Ovary (tissue), 9 donors: ENCODE data around the gene COX10. TPM values are rescaled to one million over a fixed set of nuclear protein-coding genes. Genes with fewer than 3 reads are reported as not detected.

Source experiments
- DNase-seq, 5 donors: peaks; one replicate each; pipeline ENCODE4 v3.0.0-alpha.2; 2019 to 2020
- H3K27ac ChIP-seq, 2 donors: fragments of 200-600 bp; one replicate each; pipeline versions ENCODE4 v1.5.1 to v1.8.0; 2019 to 2022
- H3K27me3 ChIP-seq: fragments of 200-600 bp; one replicate; pipeline ENCODE4 v1.8.0; 2022
- H3K36me3 ChIP-seq: fragments of 200-600 bp; sonication (generic); one replicate; pipeline ENCODE4 v1.5.1; 2019
- H3K4me1 ChIP-seq: one replicate; pipeline ENCODE4 v1.8.1; 2013; ENCODE audit warnings: mild to moderate bottlenecking, moderate library complexity; ENCODE audit not compliant: insufficient read depth
- H3K4me3 ChIP-seq: fragments of 200-600 bp; sonication (generic); one replicate; pipeline ENCODE4 v1.5.1; 2017
- H3K9me3 ChIP-seq, 2 donors: fragments of 200-600 bp in 1 of 2; sonication (generic) in 1 of 2; one replicate each; pipeline versions ENCODE4 v1.5.1 to v1.8.1; 2013 to 2019; ENCODE audit warnings: mild to moderate bottlenecking in 1 of 2, moderate library complexity in 1 of 2
- EP300 ChIP-seq: sonication (generic); formaldehyde crosslinking; IDR thresholded peaks from one replicate; pipeline ENCODE4 v1.6.1; 2017; ENCODE audit warnings: antibody characterized with exemption
- POLR2A ChIP-seq: fragments of 450-650 bp; IDR thresholded peaks from one replicate; pipeline ENCODE4 v1.6.1; 2017; ENCODE audit warnings: antibody characterized with exemption, mild to moderate bottlenecking, moderate library complexity
- WGBS, 3 donors: extraction: QIAGEN DNeasy Blood & Tissue Kit in 1 of 3; methylation state at CpG; one replicate each; pipeline versions ENCODE4 v1.1.5 to v1.1.7; 2013 to 2017; 5-methylcytosine and 5-hydroxymethylcytosine counted together
- intact Hi-C, 4 donors: fragments of 100-400 bp; cut with DNase I; formaldehyde crosslinking; loops; one replicate each; pipeline versions ENCODE4 v1.11.0 to v1.15.1; 2022 to 2023
- polyA plus RNA-seq, 2 donors: library from polyadenylated mRNA; stranded (reverse); fragments of 200-250 nt in 1 of 2; fragments of 350-450 nt in 1 of 2; fragmentation: Illumina TruSeq in 1 of 2; extraction: RNeasy Lipid Tissue Mini Kit (QIAGEN cat#74804) in 1 of 2; gene quantifications; one replicate each; pipeline ENCODE4 v1.2.3, GENCODE V29; 2013 to 2014
- total RNA-seq, 7 donors: library from RNA; depleted of rRNA in 2 of 7; stranded (reverse); fragments of >200 nt in 2 of 7; fragmentation: NEBNext Ultra II Directional in 3 of 7; extraction: Animal tissue kit (Norgen Biotek cat#: 25700) in 3 of 7; gene quantifications; one replicate each; pipeline versions ENCODE4 v1.1.0 to v1.2.4, GENCODE V29; 2016 to 2023
- TF ChIP-seq, protein P1 (sequence below), 3 donors: fragments of 450-650 bp in 2 of 3; fragments of 200-600 bp in 1 of 3; IDR thresholded peaks; one replicate each; pipeline versions ENCODE4 v1.5.1 to v1.8.0; 2016 to 2022; ENCODE audit warnings: antibody characterized with exemption in 3 of 3, mild to moderate bottlenecking in 1 of 3
- donor health status: DM: no; HTN: no; CAD: no; lungs with moderate emphysema.
- donor health status: DM: no; HTN: no; CAD: no.
- donor health status: Bipolar disorder and iron deficiency.
- donor health status: DM: yes; HTN: yes; CAD: no.
- donor health status: DM: no; HTN: no; CAD: no.
- donor health status: DM: yes; HTN: yes; CAD: no.

COX10 gene
- total and polyA plus RNA-seq, 9 donors: 5.1 to 15.3 (median 11.7) TPM

GRCh38 chr17:14094676-14095601 is 25.6 kb downstream of the COX10 start:
- no peaks in the 10 kb centered on the region for H3K36me3 ChIP-seq
- no peaks in the 10 kb centered on the region for H3K9me3 ChIP-seq
- no peak overlapping the region for H3K4me3 ChIP-seq
- H3K27ac ChIP-seq: no peak overlapping the region
- 81 to 88% (median 84%) methylated on average over 7 of the region's 7 CpGs for WGBS, 3 donors
- no peaks in the 10 kb centered on the region for H3K4me1 ChIP-seq
- no peak for TF ChIP-seq POLR2A
- no peak for TF ChIP-seq EP300
- TF ChIP-seq, protein P1, sequence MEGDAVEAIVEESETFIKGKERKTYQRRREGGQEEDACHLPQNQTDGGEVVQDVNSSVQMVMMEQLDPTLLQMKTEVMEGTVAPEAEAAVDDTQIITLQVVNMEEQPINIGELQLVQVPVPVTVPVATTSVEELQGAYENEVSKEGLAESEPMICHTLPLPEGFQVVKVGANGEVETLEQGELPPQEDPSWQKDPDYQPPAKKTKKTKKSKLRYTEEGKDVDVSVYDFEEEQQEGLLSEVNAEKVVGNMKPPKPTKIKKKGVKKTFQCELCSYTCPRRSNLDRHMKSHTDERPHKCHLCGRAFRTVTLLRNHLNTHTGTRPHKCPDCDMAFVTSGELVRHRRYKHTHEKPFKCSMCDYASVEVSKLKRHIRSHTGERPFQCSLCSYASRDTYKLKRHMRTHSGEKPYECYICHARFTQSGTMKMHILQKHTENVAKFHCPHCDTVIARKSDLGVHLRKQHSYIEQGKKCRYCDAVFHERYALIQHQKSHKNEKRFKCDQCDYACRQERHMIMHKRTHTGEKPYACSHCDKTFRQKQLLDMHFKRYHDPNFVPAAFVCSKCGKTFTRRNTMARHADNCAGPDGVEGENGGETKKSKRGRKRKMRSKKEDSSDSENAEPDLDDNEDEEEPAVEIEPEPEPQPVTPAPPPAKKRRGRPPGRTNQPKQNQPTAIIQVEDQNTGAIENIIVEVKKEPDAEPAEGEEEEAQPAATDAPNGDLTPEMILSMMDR (IDR thresholded peaks at IDR 0.05): no peak
- intact Hi-C loops: no loop called here
- no peaks in the 10 kb centered on the region for H3K27me3 ChIP-seq
- no peak for DNase-seq

DNA sequence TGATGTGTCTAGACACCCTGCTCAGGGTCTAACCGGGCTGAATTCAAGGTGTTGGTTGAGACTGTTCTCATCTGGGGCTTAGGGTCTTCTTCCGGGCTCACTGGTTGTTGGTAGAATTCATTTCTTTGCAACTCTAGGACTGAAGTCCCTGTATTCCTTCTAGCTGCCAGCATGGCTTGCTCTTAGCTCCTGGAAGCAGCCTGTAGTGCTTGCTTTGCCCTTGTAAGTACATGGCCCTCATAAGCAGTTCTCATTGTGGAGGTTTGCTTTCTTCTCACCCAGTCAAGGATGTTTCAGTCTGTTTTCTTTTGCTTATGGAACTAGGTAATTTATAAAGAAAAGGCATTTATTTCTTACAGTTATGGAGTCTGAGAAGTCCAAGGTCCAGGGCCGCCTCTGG is 26.3 kb downstream of the COX10 start:
- H3K36me3 ChIP-seq: no peaks in the 10 kb centered on the region
- no peaks in the 10 kb centered on the region for H3K4me1 ChIP-seq
- TF ChIP-seq POLR2A (no peak), EP300 (no peak)
- TF ChIP-seq, protein P1 (IDR thresholded peaks at IDR 0.05): no peak
- no peaks in the 10 kb centered on the region for H3K27me3 ChIP-seq
- no peak overlapping the region for H3K27ac ChIP-seq
- H3K4me3 ChIP-seq: no peak overlapping the region
- DNase-seq: no peak
- 97 to 100% (median 99%) methylated on average over 3 of the region's 3 CpGs for WGBS, 3 donors
- intact Hi-C loops: no loop called here
- H3K9me3 ChIP-seq: no peaks in the 10 kb centered on the region

DNA sequence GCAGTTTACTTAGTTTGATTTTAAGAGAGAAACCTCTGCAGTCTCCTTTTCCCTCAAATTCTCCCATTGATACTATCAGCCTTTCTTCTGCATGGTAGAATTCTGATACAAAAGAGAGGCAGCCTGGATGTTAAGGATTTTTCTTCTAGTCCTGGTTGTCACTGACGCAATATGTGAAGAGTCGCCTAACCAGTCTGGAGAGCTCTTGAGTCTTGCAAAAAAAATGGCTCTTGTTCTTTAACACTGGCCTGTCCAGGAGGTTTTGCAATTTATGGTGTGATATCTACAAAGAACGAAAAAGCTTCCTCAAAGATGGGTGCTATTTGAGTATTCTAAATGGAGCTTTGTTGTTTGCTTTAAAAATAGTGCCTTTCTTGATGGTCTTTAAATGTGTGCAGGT is 28.9 kb downstream of the COX10 start:
- Histone ChIP-seq H3K9me3 (no peaks in the 10 kb centered on the region), H3K36me3 (no peaks in the 10 kb centered on the region), H3K27ac (no peak overlapping the region), H3K4me1 (no peaks in the 10 kb centered on the region), H3K27me3 (no peaks in the 10 kb centered on the region), H3K4me3 (no peak overlapping the region)
- intact Hi-C loops: no loop called here
- 94 to 96% (median 96%) methylated on average over 3 of the region's 3 CpGs for WGBS, 3 donors
- TF ChIP-seq EP300 (no peak), POLR2A (no peak)
- TF ChIP-seq, protein P1 (IDR thresholded peaks at IDR 0.05): no peak
- no peak for DNase-seq

DNA sequence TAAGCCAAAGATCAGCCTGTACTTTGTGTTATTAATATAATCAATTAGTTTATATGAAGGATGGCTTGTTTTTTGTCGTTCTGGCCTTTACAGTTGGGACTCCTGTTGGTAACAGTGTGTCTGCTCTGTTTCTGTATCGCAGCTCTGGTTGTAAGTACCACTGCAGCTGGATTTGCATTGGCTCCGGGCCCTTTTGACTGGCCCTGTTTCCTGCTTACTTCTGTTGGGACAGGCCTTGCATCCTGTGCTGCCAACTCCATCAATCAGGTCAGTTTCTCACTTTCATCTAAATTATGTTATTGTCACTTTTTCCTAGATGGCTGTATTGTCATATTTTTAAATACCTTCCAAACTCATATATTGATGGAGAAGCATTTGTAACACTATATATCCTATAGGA is 32.7 kb downstream of the COX10 start:
- intact Hi-C loops: no loop called here
- no peaks in the 10 kb centered on the region for H3K36me3 ChIP-seq
- no peak overlapping the region for H3K27ac ChIP-seq
- no peak overlapping the region for H3K4me3 ChIP-seq
- TF ChIP-seq, protein P1 (IDR thresholded peaks at IDR 0.05): no peak
- TF ChIP-seq POLR2A (no peak), EP300 (no peak)
- DNase-seq: no peak
- no peaks in the 10 kb centered on the region for H3K9me3 ChIP-seq
- WGBS, 3 donors: 38 to 71% (median 70%) methylated on average over 3 of the region's 3 CpGs
- H3K4me1 ChIP-seq: peaks cover 3% of the 10 kb centered on the region
- H3K27me3 ChIP-seq: no peaks in the 10 kb centered on the region
